Measurements from ENCODE around the gene HTT-AS.

GRCh38 chr4:3106339-3107186, 32.2 kb upstream of the HTT-AS start:
- TF ChIP-seq EZH2 (IDR thresholded peaks at IDR 0.05; ENCODE audit: insufficient read depth, poor library complexity, severe bottlenecking) (no peak), EZH2phosphoT487 (IDR thresholded peaks at IDR 0.05; ENCODE audit: insufficient read depth, low read depth) (no peak)
